SK-N-SH (cell line): ENCODE results near the gene BMP8A.

Experiments used
- CTCF ChIP-seq: fragments of 200-600 bp; sonication (generic); IDR thresholded peaks from 2 replicates; pipeline ENCODE4 v1.6.1; 2017; ENCODE audit warnings: antibody characterized with exemption, mild to moderate bottlenecking, moderate library complexity
- JUND ChIP-seq: IDR thresholded peaks from 2 replicates; pipeline ENCODE4 v1.4.0; 2012
- MAX ChIP-seq: IDR thresholded peaks from 2 replicates; pipeline ENCODE4 v1.4.0; 2012; ENCODE audit warnings: low read depth
- RXRA ChIP-seq: IDR thresholded peaks from 2 replicates; pipeline ENCODE4 v1.4.0; 2012; ENCODE audit warnings: low read depth, mild to moderate bottlenecking, borderline replicate concordance
- TCF12 ChIP-seq: IDR thresholded peaks from 2 replicates; pipeline ENCODE4 v1.4.0; 2012
- USF1 ChIP-seq: IDR thresholded peaks from 2 replicates; pipeline ENCODE4 v1.4.0; 2012; ENCODE audit warnings: low read depth, borderline replicate concordance
- USF2 ChIP-seq: fragments of 150-350 bp; IDR thresholded peaks from 2 replicates; pipeline ENCODE4 v1.6.1; 2017; ENCODE audit warnings: antibody characterized with exemption, low read length, low read depth, borderline replicate concordance
- YY1 ChIP-seq: IDR thresholded peaks from 2 replicates; pipeline ENCODE4 v1.4.0; 2012; ENCODE audit warnings: low read depth, mild to moderate bottlenecking

GRCh38 chr1:39489567-39490239 lies 1.7 kb upstream of the BMP8A start:
- no peak for TF ChIP-seq JUND
- no peak for TF ChIP-seq TCF12
- TF ChIP-seq YY1, result no peak
- TF ChIP-seq MAX, result no peak
- no peak for TF ChIP-seq USF1
- no peak for TF ChIP-seq USF2
- no peak for TF ChIP-seq RXRA
- TF ChIP-seq CTCF, result no peak
